Kidney (tissue), 22 donors: Measurements from ENCODE around the gene DCBLD2. TPM values are rescaled to one million over a fixed set of nuclear protein-coding genes. Genes with fewer than 3 reads are reported as not detected.

ENCODE experiments used
- DNase-seq, 5 donors: peaks; one replicate each; pipeline ENCODE4 v3.0.0-alpha.2; 2013 to 2020
- FAIRE-seq: peaks from 2 replicates; lab custom pipeline; 2012; peaks lifted over from hg19 to GRCh38; lab: Jason Lieb, UNC
- H3K27ac ChIP-seq, 2 donors: one replicate each; pipeline ENCODE4 v1.7.0; 2013; ENCODE audit warnings: low read depth in 2 of 2, low read length in 2 of 2, inconsistent platforms in 1 of 2
- H3K27me3 ChIP-seq: one replicate; pipeline ENCODE4 v1.7.1; 2013; ENCODE audit warnings: low read length, inconsistent platforms; ENCODE audit not compliant: control insufficient read depth, insufficient read depth
- H3K36me3 ChIP-seq, 3 donors: one replicate each; pipeline versions ENCODE4 v1.7.0 to v1.7.1; 2013; ENCODE audit warnings: low read length in 3 of 3, control low read depth in 1 of 3, inconsistent platforms in 1 of 3; ENCODE audit not compliant: insufficient read depth in 3 of 3, control insufficient read depth in 2 of 3
- H3K4me1 ChIP-seq, 3 donors: one replicate each; pipeline versions ENCODE4 v1.7.0 to v1.7.1; 2013; ENCODE audit warnings: low read length in 3 of 3, inconsistent platforms in 1 of 3, low read depth in 1 of 3; ENCODE audit not compliant: control insufficient read depth in 2 of 3, insufficient read depth in 2 of 3
- H3K4me3 ChIP-seq, 3 donors: one replicate each; pipeline versions ENCODE4 v1.7.0 to v1.8.1; 2013; ENCODE audit warnings: low read length in 3 of 3, control low read depth in 1 of 3, inconsistent platforms in 1 of 3
- H3K9ac ChIP-seq, 3 donors: one replicate each; pipeline versions ENCODE4 v1.7.0 to v1.7.1; 2013; ENCODE audit warnings: low read length in 3 of 3, control low read depth in 1 of 3, inconsistent platforms in 1 of 3
- H3K9me3 ChIP-seq, 3 donors: one replicate each; pipeline versions ENCODE4 v1.7.0 to v1.7.1; 2013; ENCODE audit warnings: low read length in 3 of 3, control low read depth in 1 of 3, inconsistent platforms in 1 of 3; ENCODE audit not compliant: control insufficient read depth in 2 of 3, insufficient read depth in 1 of 3
- CTCF ChIP-seq: IDR thresholded peaks from 3 replicates; pipeline ENCODE4 v1.5.1; 2012; ENCODE audit warnings: mild to moderate bottlenecking, moderate library complexity, borderline replicate concordance; ENCODE audit not compliant: insufficient read depth; ENCODE audit errors: extremely low read depth
- intact Hi-C: fragments of 100-400 bp; cut with DNase I; formaldehyde crosslinking; loops from one replicate; pipeline ENCODE4 v1.11.1; 2022
- long read RNA-seq, 10 donors: library from polyadenylated mRNA in 1 of 10; unstranded in 1 of 10; transcript quantifications; one replicate each; pipeline ENCODE4 v2.0.0 and lab custom pipeline, GENCODE V29; 2021 to 2026
- polyA plus RNA-seq: library from polyadenylated mRNA; stranded (reverse); fragments of 350-450 nt; fragmentation: Illumina TruSeq; extraction: RNeasy Lipid Tissue Mini Kit (QIAGEN cat#74804); gene quantifications from one replicate; pipeline ENCODE4 v1.2.3, GENCODE V29; 2014; ENCODE audit warnings: low read depth, low replicate concordance; ENCODE audit not compliant: insufficient read depth
- total RNA-seq: library from RNA; stranded (reverse); fragmentation: NEBNext Ultra II Directional; extraction: Animal tissue kit (Norgen Biotek cat#: 25700); gene quantifications from one replicate; pipeline ENCODE4 v1.2.1, GENCODE V29; 2021
- donor health status: control.
- donor health status: control.
- donor health status: control.
- donor health status: control.
- donor health status: control.
- donor health status: DM: yes; HTN: yes; CAD: no.
- donor health status: Normal renal cell carcinoma (clear cell type).

Gene DCBLD2
- 39.3 TPM for total RNA-seq
- polyA plus RNA-seq = 8.0 TPM
- long read RNA-seq, donor 1, full-length matches to known transcripts = 1 of 11 reads
- long read RNA-seq, donor 1, partial matches to known transcripts = 10 of 11 reads
- long read RNA-seq, donor 1, other reads (novel, unspliced or antisense) = 0 of 11 reads
- long read RNA-seq, donor 2, full-length matches to known transcripts = 3 of 3 reads
- long read RNA-seq, donor 2, partial matches to known transcripts = 0 of 3 reads
- long read RNA-seq, donor 2, other reads (novel, unspliced or antisense) = 0 of 3 reads
- long read RNA-seq, donor 3, full-length matches to known transcripts = 1 of 1 reads
- long read RNA-seq, donor 3, partial matches to known transcripts = 0 of 1 reads
- long read RNA-seq, donor 3, other reads (novel, unspliced or antisense) = 0 of 1 reads
- long read RNA-seq, donor 4, full-length matches to known transcripts = 4 of 4 reads
- long read RNA-seq, donor 4, partial matches to known transcripts = 0 of 4 reads
- long read RNA-seq, donor 4, other reads (novel, unspliced or antisense) = 0 of 4 reads
- long read RNA-seq, donor 5 = 0 reads
- long read RNA-seq, donor 6 = 0 reads
- long read RNA-seq, donor 7, full-length matches to known transcripts = 8 of 45 reads
- long read RNA-seq, donor 7, partial matches to known transcripts = 21 of 45 reads
- long read RNA-seq, donor 7, other reads (novel, unspliced or antisense) = 16 of 45 reads
- long read RNA-seq, donor 8, full-length matches to known transcripts = 1 of 6 reads
- long read RNA-seq, donor 8, partial matches to known transcripts = 5 of 6 reads
- long read RNA-seq, donor 8, other reads (novel, unspliced or antisense) = 0 of 6 reads
- long read RNA-seq, donor 9, full-length matches to known transcripts = 1 of 1 reads
- long read RNA-seq, donor 9, partial matches to known transcripts = 0 of 1 reads
- long read RNA-seq, donor 9, other reads (novel, unspliced or antisense) = 0 of 1 reads
- long read RNA-seq, donor 10, full-length matches to known transcripts = 2 of 2 reads
- long read RNA-seq, donor 10, partial matches to known transcripts = 0 of 2 reads
- long read RNA-seq, donor 10, other reads (novel, unspliced or antisense) = 0 of 2 reads

DNA sequence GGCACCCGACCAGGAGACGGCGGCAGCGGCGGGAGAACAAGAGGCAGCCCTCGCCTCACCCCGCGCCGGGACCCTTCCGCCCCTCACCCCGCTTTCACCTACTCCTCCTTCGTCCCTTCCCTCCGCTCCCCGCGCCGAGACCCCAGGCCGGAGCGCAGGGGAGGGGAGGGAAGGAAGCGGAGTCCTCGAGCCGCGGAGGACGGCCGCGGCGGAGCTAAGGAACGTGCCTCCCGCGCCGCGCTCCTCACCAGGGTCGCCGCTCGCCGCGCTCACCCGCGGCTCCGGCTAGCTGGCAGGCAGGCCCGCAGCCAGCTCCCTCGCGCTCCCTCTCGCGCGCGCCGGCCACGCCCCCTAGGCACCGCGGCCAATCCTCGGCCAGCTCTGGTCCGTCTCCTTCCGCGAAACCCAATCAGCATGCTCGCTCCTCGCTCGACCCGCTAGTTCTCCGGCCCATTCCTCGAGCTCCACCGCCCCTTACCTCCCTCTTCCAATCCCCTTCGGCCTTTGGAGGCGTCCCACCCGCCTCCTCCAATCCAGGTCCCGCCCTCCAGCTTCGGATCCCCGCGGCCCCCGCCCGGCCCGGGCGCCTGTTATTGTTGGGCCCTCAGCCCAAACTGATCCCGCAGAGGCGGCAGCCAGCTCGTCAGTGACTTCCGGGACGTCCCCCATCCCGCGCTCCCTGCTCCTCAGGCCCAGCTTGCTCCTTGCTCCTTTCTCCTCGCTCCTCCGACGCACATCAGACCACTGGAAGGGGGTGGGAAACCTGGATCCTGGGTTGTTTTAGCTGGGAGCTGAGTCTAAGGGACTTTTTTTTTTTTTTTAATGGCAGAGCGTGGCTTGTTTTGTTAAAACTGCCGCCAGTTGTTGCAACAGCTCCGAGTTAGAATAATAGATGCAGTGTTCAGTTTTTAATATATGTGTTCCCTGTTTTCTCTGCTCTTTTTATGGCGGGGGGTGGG, at the start of gene DCBLD2:
DCBLD2 (minus strand) TSS at position 304 of the 959 bp plus-strand sequence. CDS start 369 bp downstream, outside the sequence.
- intact Hi-C loops = no loop called here
- H3K4me1 ChIP-seq = peaks cover 0 to 5% (median 0%) of the 10 kb centered on the region in 3 donors
- DNase-seq = peak; percentile 99 to 100 (median 99)
- no peak for TF ChIP-seq CTCF
- H3K9ac ChIP-seq = peak within 1 kb of the TSS; percentile 37 to 71 (median 63)
- H3K27me3 ChIP-seq = no peaks in the 10 kb centered on the region
- no peaks in the 10 kb centered on the region for H3K36me3 ChIP-seq
- peak within 1 kb of the TSS; percentile 86 to 91 for H3K27ac ChIP-seq
- peak within 1 kb of the TSS; percentile 77 to 81 (median 80) for H3K4me3 ChIP-seq
- no peaks in the 10 kb centered on the region for H3K9me3 ChIP-seq
- FAIRE-seq = peak; percentile 85

GRCh38 chr3:98945666-98946065, 44.2 kb upstream of the DCBLD2 start:
- no peak overlapping the region for H3K9ac ChIP-seq
- TF ChIP-seq CTCF = no peak
- H3K27ac ChIP-seq = no peak overlapping the region
- intact Hi-C loops = no loop called here
- no peak for DNase-seq
- no peak overlapping the region for H3K4me3 ChIP-seq
- FAIRE-seq = no peak
- H3K27me3 ChIP-seq = no peaks in the 10 kb centered on the region
- no peaks in the 10 kb centered on the region for H3K36me3 ChIP-seq
- H3K9me3 ChIP-seq = no peaks in the 10 kb centered on the region
- no peaks in the 10 kb centered on the region for H3K4me1 ChIP-seq

DNA sequence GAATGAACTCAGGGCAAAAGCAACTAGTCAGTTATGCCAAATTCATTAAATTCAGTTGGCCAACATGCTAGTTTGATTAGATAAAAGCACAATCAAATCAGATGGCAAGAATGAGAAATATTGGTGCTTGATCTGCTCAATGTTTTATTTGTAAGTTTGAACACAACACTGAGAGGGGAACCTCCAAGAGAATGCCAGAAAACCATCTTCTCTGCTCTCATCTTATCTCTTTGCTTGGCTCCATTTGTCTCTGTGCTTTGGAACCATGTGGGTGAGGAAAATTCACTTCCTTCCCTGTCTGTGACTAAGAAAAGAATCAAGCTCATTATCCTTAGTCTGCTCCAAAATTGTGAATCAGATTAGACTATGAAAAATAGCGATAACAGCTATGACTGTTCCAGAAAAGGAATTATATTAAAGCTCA, 43.6 kb upstream of the DCBLD2 start:
- no peak overlapping the region for H3K9ac ChIP-seq
- no peaks in the 10 kb centered on the region for H3K27me3 ChIP-seq
- no peaks in the 10 kb centered on the region for H3K36me3 ChIP-seq
- no peaks in the 10 kb centered on the region for H3K4me1 ChIP-seq
- DNase-seq (no peak), FAIRE-seq (no peak)
- no peaks in the 10 kb centered on the region for H3K9me3 ChIP-seq
- no peak overlapping the region for H3K4me3 ChIP-seq
- no peak for TF ChIP-seq CTCF
- no peak overlapping the region for H3K27ac ChIP-seq
- intact Hi-C loops = no loop called here
